Fibroblast of the aortic adventitia (primary cell): ENCODE measurements around the gene SMIM10L1. TPM values are rescaled to one million over a fixed set of nuclear protein-coding genes. Genes with fewer than 3 reads are reported as not detected.

ENCODE experiments used
- DNase-seq: peaks from one replicate; pipeline ENCODE4 v3.0.0-alpha.2; 2010; ENCODE audit warnings: low read depth
- H3K4me3 ChIP-seq: 2 replicates; pipeline ENCODE4 v1.5.1; 2011; ENCODE audit warnings: low read depth, mild to moderate bottlenecking, control low read depth, low read length, moderate library complexity
- CTCF ChIP-seq: IDR thresholded peaks from 2 replicates; pipeline ENCODE4 v1.5.1; 2011; ENCODE audit warnings: mild to moderate bottlenecking, low read length, control low read depth, inconsistent platforms; ENCODE audit not compliant: insufficient read depth
- total RNA-seq: library from RNA; depleted of rRNA; stranded (reverse); fragments of >200 nt; gene quantifications from 2 replicates; pipeline ENCODE4 v1.2.3, GENCODE V29; 2012; ENCODE audit warnings: low replicate concordance

The SMIM10L1 gene
- total RNA-seq, 1 donor: 8.3 TPM

- no peak for TF ChIP-seq CTCF
- no peak overlapping the region for H3K4me3 ChIP-seq
- DNase-seq: no peak
These were observed 34.9 kb upstream of the SMIM10L1 start for GRCh38 chr12:11136075-11136474.

GRCh38 chr12:11143352-11143751, 27.6 kb upstream of the SMIM10L1 start:
- TF ChIP-seq CTCF: no peak

GRCh38 chr12:11144297-11144696, 26.7 kb upstream of the SMIM10L1 start:
- DNase-seq: no peak
- no peak for TF ChIP-seq CTCF
- H3K4me3 ChIP-seq: no peak overlapping the region

More at GRCh38 chr12:11143352-11143751, 27.6 kb upstream of the SMIM10L1 start:
- no peak overlapping the region for H3K4me3 ChIP-seq
- no peak for DNase-seq

GRCh38 chr12:11147420-11147819, 23.6 kb upstream of the SMIM10L1 start:
- H3K4me3 ChIP-seq: no peak overlapping the region
- TF ChIP-seq CTCF: no peak
- no peak for DNase-seq

GRCh38 chr12:11150832-11151231, 20.2 kb upstream of the SMIM10L1 start:
- no peak for DNase-seq
- no peak overlapping the region for H3K4me3 ChIP-seq
- no peak for TF ChIP-seq CTCF

- H3K4me3 ChIP-seq: no peak overlapping the region
- no peak for DNase-seq
- TF ChIP-seq CTCF: no peak
These were observed 18.3 kb upstream of the SMIM10L1 start for GRCh38 chr12:11152725-11153124.

- no peak for TF ChIP-seq CTCF
These were observed 16.5 kb upstream of the SMIM10L1 start for GRCh38 chr12:11154400-11154925.

More at GRCh38 chr12:11154400-11154925, 16.5 kb upstream of the SMIM10L1 start:
- no peak overlapping the region for H3K4me3 ChIP-seq
- DNase-seq: no peak
